HUES64 (cell line): ENCODE results near the gene ORC3.
"Not testable (repeated sequence)": the region's sequence is repeated elsewhere in the genome, so short reads cannot be mapped to it uniquely, and the experiment has no call there.

Experiments
- H3K27ac ChIP-seq: 2 replicates; pipeline ENCODE4 v1.7.0; 2013; ENCODE audit warnings: low read depth, low read length, inconsistent platforms
- H3K27me3 ChIP-seq: 2 replicates; pipeline ENCODE4 v1.6.1; 2013; ENCODE audit warnings: mild to moderate bottlenecking, low read length; ENCODE audit not compliant: insufficient read depth
- H3K36me3 ChIP-seq: 2 replicates; pipeline ENCODE4 v1.6.1; 2013; ENCODE audit warnings: mild to moderate bottlenecking, low read length; ENCODE audit not compliant: insufficient read depth
- H3K4me1 ChIP-seq: 2 replicates; pipeline ENCODE4 v1.6.1; 2013; ENCODE audit warnings: mild to moderate bottlenecking, low read length, moderate library complexity; ENCODE audit not compliant: insufficient read depth
- H3K4me3 ChIP-seq: 2 replicates; pipeline ENCODE4 v1.5.1; 2013; ENCODE audit warnings: mild to moderate bottlenecking, low read length, moderate library complexity
- H3K9ac ChIP-seq: 2 replicates; pipeline ENCODE4 v1.6.1; 2013; ENCODE audit warnings: mild to moderate bottlenecking, low read depth, low read length
- H3K9me3 ChIP-seq: 2 replicates; pipeline ENCODE4 v1.6.1; 2013; ENCODE audit warnings: low read depth, low read length; ENCODE audit not compliant: insufficient read depth
- WGBS: fragments of 150-250, 120-280 bp; methylation state at CpG from one replicate; pipeline ENCODE4 v1.1.7; 2013; ENCODE audit warnings: missing lambda C conversion rate; 5-methylcytosine and 5-hydroxymethylcytosine counted together

The ORC3 gene

DNA sequence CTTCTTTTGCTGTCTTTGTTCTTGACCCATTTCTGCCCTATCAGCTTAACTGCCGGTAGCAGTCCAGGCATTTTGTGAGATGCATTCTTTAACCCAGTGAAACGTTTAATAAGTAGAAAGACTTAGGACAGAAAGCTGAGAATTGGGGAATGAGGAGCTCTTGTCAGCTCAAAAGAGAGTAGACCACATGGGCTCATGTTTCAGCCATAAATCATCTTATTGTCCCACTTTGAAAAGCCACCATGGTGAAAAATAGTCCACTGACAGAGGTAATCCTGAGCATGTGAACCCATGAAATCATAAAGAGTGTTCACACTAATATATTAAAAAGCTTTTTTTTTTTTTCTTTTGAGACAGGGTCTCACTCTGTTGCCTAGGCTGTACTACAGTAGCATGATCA lies 16.3 kb downstream of the ORC3 start:
- WGBS, result 95% methylated on average over 2 of the region's 2 CpGs
- Histone ChIP-seq H3K4me1 (peaks cover 17% of the 10 kb centered on the region), H3K9me3 (no peaks in the 10 kb centered on the region), H3K4me3 (no peak overlapping the region), H3K27ac (no peak overlapping the region), H3K27me3 (no peaks in the 10 kb centered on the region), H3K36me3 (peaks cover 74% of the 10 kb centered on the region), H3K9ac (no peak overlapping the region)

DNA sequence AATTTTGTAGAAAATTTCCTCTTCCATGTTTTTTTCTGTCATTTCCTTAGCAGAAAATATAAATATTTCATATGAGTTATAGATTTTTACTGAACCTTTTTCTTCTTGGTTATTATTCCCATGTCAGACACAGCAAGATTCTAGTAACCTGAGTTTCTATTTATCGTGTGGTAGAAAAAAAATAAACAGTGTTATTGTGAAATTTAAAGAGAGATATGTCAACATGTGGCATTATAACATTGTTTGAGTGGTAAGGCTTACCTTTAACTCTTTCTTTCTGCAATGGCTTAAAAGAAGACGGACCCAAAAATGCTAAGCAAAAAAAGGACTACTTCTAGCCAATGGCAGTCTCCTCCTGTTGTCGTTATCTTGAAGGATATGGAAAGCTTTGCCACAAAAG lies 18.9 kb downstream of the ORC3 start:
- Histone ChIP-seq H3K4me1 (peaks cover 9% of the 10 kb centered on the region), H3K27me3 (no peaks in the 10 kb centered on the region), H3K9ac (no peak overlapping the region), H3K9me3 (peaks cover 3% of the 10 kb centered on the region; the same call in 1 of the 2 replicates), H3K36me3 (peaks cover 78% of the 10 kb centered on the region), H3K27ac (no peak overlapping the region), H3K4me3 (no peak overlapping the region)
- 98% methylated on average over 2 of the region's 3 CpGs for WGBS

DNA sequence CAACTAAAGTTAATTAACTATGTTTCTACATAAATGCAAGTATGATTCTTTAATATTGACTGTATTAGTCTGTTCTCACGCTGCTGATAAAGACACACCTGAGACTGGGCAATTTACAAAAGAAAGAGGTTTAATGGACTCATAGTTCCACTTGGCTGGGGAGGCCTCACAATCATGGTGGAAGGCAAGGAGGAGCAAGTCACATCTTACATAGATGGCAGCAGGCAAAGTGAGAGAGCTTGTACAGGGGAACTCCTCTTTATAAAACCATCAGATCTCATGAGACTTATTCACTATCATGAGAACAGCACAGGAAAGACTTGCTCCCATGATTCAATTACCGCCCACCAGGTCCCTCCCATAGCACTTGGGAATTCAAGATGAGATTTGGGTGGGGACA lies 23.1 kb downstream of the ORC3 start:
- H3K27ac ChIP-seq, H3K9ac ChIP-seq, H3K4me1 ChIP-seq, H3K27me3 ChIP-seq, H3K4me3 ChIP-seq, H3K9me3 ChIP-seq: not testable (repeated sequence)
- H3K36me3 ChIP-seq, result peaks cover 86% of the 10 kb centered on the region
- WGBS, result 95% methylated on average over 2 of the region's 2 CpGs

DNA sequence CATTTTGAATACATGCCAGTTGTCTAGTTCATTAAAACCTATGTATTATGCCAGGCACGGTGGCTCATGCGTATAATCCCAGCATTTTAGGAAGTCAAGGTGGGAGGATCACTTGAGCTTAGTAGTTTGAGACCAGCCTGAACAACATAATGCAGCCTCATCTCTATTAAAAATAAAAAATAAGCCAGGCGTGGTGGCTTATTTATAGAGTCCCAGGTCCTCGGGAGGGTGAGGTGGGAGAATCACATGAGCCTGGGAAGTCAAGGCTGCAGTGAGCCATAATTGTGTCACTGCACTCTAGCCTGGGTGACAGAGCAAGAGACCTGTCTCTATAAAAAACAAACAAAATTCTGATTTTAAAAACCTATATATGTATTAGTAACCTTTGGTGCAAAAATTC lies 27.5 kb downstream of the ORC3 start:
- H3K4me3 ChIP-seq, result no peak overlapping the region
- no peak overlapping the region for H3K27ac ChIP-seq
- peaks cover 90% of the 10 kb centered on the region for H3K36me3 ChIP-seq
- no peak overlapping the region for H3K9ac ChIP-seq
- H3K4me1 ChIP-seq, result no peaks in the 10 kb centered on the region
- no peaks in the 10 kb centered on the region for H3K9me3 ChIP-seq
- H3K27me3 ChIP-seq, result no peaks in the 10 kb centered on the region
- WGBS, result 100% methylated on average over 4 of the region's 4 CpGs

DNA sequence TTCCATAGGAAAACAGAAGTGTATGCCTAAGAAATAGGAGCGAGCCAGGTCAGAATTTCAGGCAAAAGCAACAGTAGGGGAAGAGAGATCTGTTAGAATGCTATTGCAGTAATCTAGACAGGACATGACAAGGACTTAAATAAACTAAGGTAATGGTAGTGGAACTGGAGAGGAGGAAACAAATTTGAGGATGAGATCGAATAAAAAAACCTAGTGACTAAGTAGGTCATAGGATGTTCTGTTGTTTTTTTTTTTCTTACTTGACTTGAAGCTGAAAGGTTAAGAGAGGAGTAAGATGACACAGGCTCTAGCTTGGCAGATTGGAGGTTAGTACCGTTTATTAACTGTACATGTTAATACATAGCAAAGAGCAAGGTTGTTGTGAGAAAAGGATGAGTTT lies 28.6 kb downstream of the ORC3 start:
- no peak overlapping the region for H3K9ac ChIP-seq
- H3K27ac ChIP-seq, result no peak overlapping the region
- H3K36me3 ChIP-seq, result peaks cover 90% of the 10 kb centered on the region
- H3K4me1 ChIP-seq, result no peaks in the 10 kb centered on the region
- 94% methylated on average over 3 of the region's 3 CpGs for WGBS
- H3K9me3 ChIP-seq, result no peaks in the 10 kb centered on the region
- no peaks in the 10 kb centered on the region for H3K27me3 ChIP-seq
- H3K4me3 ChIP-seq, result no peak overlapping the region

DNA sequence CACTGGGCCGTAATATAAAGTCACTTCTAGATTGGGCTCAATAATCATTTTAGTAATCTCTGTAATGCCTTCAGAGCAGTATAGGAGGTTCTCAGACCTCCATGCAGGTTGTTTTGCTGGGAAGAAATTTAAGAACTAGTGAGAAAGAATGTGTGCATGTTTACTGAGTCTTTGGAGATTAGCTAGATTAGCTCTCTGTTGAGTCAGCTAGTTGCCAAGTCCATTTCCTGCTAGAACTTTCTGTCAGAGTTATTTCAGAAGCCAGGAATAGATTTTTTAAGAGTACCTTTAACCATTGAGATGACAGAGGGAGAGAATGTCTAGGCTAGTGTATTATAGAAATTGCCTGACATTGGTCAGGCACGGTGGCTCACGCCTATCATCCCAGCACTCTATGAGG lies 33.3 kb downstream of the ORC3 start:
- Histone ChIP-seq H3K4me1 (no peaks in the 10 kb centered on the region), H3K27me3 (no peaks in the 10 kb centered on the region), H3K9me3 (no peaks in the 10 kb centered on the region), H3K4me3 (no peak overlapping the region), H3K36me3 (peaks cover 66% of the 10 kb centered on the region), H3K27ac (no peak overlapping the region), H3K9ac (no peak overlapping the region)
- 92% methylated on average over 3 of the region's 3 CpGs for WGBS

DNA sequence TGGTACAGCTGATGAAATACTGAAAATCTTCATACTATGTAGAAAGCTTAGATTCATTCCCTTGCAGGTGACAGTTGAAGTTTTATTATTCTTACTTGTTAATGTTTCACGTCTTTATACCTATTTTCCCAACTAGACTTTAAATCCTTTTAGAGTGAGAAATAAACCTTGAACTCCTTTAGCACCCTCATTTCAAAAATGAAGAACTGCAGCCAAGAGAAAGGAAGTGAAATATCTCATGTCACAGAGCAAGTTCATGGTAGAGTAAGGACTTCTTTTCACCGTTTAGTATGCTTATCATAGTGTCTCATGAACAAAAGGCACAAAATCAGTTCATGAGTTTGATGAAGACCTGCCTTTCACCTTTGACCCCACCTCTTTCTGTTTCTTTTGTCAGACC lies 38.5 kb downstream of the ORC3 start:
- peaks cover 57% of the 10 kb centered on the region for H3K36me3 ChIP-seq
- no peak overlapping the region for H3K9ac ChIP-seq
- no peak overlapping the region for H3K4me3 ChIP-seq
- H3K9me3 ChIP-seq, result no peaks in the 10 kb centered on the region
- no peaks in the 10 kb centered on the region for H3K27me3 ChIP-seq
- WGBS, result 100% methylated on average over 1 of the region's 2 CpGs
- no peak overlapping the region for H3K27ac ChIP-seq
- H3K4me1 ChIP-seq, result no peaks in the 10 kb centered on the region

DNA sequence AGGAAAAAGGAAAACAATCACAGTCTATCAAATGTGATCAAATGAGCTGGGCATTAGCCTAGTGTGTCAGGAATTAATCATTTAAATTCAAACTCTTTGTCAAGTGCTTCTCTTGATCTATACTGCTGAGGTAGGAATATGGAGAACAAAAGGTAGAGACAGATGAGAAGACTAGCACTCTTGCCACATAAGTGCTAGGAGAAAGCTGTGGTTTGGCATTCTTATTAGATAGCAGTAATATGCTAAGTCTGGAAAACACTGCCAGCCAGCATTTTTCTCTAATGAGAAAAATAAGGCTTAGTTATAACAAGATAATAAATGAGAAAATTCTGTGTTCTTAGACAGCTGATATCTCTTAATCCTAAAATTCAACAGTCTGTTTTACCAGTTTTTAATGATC lies 38.9 kb downstream of the ORC3 start:
- Histone ChIP-seq H3K36me3 (peaks cover 53% of the 10 kb centered on the region), H3K4me3 (no peak overlapping the region), H3K9ac (no peak overlapping the region), H3K4me1 (no peaks in the 10 kb centered on the region), H3K9me3 (no peaks in the 10 kb centered on the region), H3K27ac (no peak overlapping the region), H3K27me3 (no peaks in the 10 kb centered on the region)

DNA sequence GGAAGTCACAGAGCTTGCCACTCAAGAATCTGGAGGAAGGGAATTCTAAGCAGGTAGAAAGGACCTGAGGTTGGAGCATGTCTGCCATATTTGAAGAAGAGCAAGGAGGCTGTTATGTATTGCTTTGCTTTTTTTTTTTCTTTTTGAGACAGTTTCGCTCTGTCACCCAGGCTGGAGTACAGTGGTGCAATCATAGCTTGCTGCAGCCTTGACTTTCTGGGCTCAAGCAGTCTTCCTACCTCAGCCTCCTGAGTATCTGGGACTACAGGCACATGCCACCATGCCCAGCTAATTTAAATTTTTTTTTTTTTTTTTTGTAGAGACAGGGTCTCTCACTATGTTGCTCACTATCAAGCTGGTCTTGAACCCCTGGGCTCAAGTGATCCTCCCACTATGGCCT lies 40.8 kb downstream of the ORC3 start:
- Histone ChIP-seq H3K27me3 (no peaks in the 10 kb centered on the region), H3K4me1 (no peaks in the 10 kb centered on the region), H3K36me3 (peaks cover 61% of the 10 kb centered on the region), H3K4me3 (no peak overlapping the region), H3K27ac (no peak overlapping the region), H3K9me3 (no peaks in the 10 kb centered on the region), H3K9ac (no peak overlapping the region)
- 92% methylated on average over 1 of the region's 1 CpG for WGBS

DNA sequence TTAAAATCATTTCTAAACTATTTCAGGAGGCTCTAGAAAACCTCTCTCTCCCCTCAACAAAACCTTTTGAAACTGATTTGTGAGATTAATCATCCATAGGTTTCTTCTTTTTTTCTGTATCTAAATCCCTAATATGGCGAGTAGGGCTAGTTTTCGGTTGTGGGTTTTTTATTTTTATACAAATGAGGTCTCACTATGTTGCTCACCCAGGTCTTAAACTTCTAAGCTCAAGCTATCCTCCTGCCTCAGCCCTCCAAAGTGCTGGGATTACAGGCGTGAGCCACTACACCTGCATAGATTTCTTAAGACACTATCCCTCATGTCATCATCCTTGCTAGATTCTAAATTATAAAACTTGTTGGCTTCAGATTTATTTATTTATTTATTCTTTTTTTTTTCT lies 43.9 kb downstream of the ORC3 start:
- H3K36me3 ChIP-seq, result peaks cover 79% of the 10 kb centered on the region
- no peak overlapping the region for H3K9ac ChIP-seq
- no peak overlapping the region for H3K27ac ChIP-seq
- H3K4me1 ChIP-seq, result no peaks in the 10 kb centered on the region
- H3K4me3 ChIP-seq, result no peak overlapping the region
- H3K27me3 ChIP-seq, result no peaks in the 10 kb centered on the region
- no peaks in the 10 kb centered on the region for H3K9me3 ChIP-seq
- WGBS, result 33% methylated on average over 1 of the region's 3 CpGs

DNA sequence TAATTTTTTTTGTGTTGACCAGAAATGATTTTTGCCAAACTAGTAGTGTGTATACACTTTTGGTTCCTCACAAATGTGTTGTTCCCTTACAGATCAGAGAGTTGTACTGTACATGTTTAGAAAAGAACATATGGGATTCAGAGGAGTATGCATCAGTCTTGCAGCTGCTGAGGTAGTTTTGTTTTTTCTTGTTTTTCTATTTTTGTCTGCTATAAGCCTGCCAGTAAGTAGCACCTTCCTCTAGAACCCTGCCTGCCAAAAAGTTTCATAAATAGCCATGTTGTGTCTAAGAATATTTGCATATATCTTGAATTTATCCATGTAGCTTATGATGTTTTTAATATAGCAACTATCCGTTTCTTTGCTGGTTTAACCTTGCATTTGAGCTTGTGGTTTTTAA lies 46.4 kb downstream of the ORC3 start:
- peaks cover 3% of the 10 kb centered on the region; the same call in 1 of the 2 replicates for H3K4me1 ChIP-seq
- no peak overlapping the region for H3K4me3 ChIP-seq
- WGBS, result 100% methylated on average over 1 of the region's 1 CpG
- H3K36me3 ChIP-seq, result peaks cover 76% of the 10 kb centered on the region
- H3K27ac ChIP-seq, result no peak overlapping the region
- no peaks in the 10 kb centered on the region for H3K9me3 ChIP-seq
- H3K27me3 ChIP-seq, result no peaks in the 10 kb centered on the region
- no peak overlapping the region for H3K9ac ChIP-seq

DNA sequence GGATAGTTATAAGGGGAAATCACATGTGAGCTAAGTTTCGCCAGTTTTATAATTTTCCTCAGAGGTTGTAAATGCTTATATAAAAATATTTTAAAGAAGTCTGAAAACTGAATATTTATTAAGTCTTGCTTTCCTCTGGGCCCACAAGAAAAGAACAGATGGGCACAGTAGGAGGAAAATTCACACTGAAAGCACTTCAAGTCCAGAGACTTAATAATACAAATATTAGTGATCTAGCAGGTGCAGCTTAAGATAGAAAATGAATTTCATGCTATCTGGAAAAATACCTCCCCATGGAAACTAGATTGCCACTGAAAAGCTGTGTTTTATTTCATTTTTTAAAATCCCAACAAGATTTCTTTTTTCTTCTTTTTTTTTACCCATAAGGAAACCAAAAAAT lies 47.2 kb downstream of the ORC3 start:
- Histone ChIP-seq H3K9ac (no peak overlapping the region), H3K36me3 (peaks cover 79% of the 10 kb centered on the region), H3K27ac (no peak overlapping the region), H3K27me3 (no peaks in the 10 kb centered on the region), H3K4me3 (no peak overlapping the region), H3K4me1 (peaks cover 3% of the 10 kb centered on the region; the same call in 1 of the 2 replicates), H3K9me3 (no peaks in the 10 kb centered on the region)
- WGBS, result no CpG with 5 or more reads among the region's 1 CpG
